Measurements from ENCODE around the gene CDH5. TPM values are rescaled to one million over a fixed set of nuclear protein-coding genes. Genes with fewer than 3 reads are reported as not detected.

Gene CDH5
- total and polyA plus RNA-seq, 2 of the 4 experiments (the other 2 are of a cell fraction) = not detected

DNA sequence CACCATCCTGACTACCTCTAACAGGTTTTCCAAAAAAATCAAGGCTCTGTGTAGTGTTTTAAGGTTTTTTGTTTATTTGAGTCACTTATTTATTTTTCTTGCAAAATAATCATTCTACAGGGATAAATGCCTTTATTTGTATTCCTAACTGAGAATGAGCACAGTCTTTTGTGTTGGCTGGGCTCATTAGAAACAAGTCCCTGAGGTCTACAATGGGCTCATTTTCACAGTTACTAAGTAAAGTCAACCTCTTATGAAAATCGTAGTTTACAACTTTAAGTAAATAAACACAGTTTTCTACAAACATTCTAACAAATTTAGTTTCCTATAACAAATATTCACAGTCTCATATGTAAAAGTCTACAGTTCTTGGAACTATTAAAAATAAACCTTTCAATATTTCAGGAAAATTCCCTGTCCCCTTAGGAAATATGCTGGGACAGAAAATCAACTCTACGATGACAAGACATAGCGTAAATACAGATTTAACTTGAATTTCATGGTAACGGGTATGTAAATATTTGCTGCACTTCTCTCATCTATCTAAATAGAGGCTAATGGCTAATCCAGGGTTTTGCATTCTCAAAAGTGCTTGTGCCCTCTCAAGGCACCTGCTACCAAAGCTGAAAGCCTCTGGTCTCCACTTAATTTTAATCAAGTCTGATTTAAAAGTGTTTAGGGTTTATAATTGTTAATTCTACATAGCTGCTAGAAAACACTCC lies 31.5 kb upstream of the CDH5 start:
- intact Hi-C loops (cut with micrococcal nuclease) = no loop called here
- Histone ChIP-seq H3K14ac (replicated peaks; ENCODE audit: low read depth, low read length) (no peak overlapping the region), H4K8ac (ENCODE audit: low read depth in 2 of 2, low read length in 2 of 2) (no peak overlapping the region), H3K4me2 (ENCODE audit: low read depth, low read length) (no peak overlapping the region), H2AK9ac (replicated peaks; ENCODE audit: low read depth, low read length, poor library complexity) (no peak overlapping the region), H4K20me1 (ENCODE audit: insufficient read depth, low read length) (no peaks in the 10 kb centered on the region), H2BK5ac (ENCODE audit: low read depth, low read length, poor library complexity, severe bottlenecking) (no peak overlapping the region), H2BK20ac (ENCODE audit: low read depth, low read length) (no peak overlapping the region), H3K9ac (ENCODE audit: low read depth, low read length) (no peak overlapping the region), H3K23ac (ENCODE audit: low read depth, low read length) (no peak overlapping the region), H3K18ac (ENCODE audit: low read depth, low read length) (no peak overlapping the region), H3K4ac (ENCODE audit: low read depth, low read length) (no peak overlapping the region), H3K4me1 (ENCODE audit: control insufficient read depth, insufficient read depth, low read length) (peaks cover 4% of the 10 kb centered on the region; the same call in 1 of the 2 replicates), H2AFZ (replicated peaks; ENCODE audit: low read length, poor library complexity) (no peak overlapping the region), H2AK5ac (ENCODE audit: low read depth, low read length) (no peak overlapping the region), H2BK15ac (ENCODE audit: low read depth, low read length) (no peak overlapping the region), H4K5ac (ENCODE audit: low read depth, low read length) (no peak overlapping the region), H3K27ac (ENCODE audit: insufficient read depth, low read length) (no peak overlapping the region), H3K36me3 (ENCODE audit: control insufficient read depth, insufficient read depth, low read length) (no peaks in the 10 kb centered on the region), H3K4me3 (ENCODE audit: insufficient read depth, low read depth, low read length) (no peak overlapping the region), H2BK120ac (ENCODE audit: low read depth, low read length) (no peak overlapping the region), H3K9me3 (ENCODE audit: control insufficient read depth, insufficient read depth, low read length) (peaks cover 13% of the 10 kb centered on the region), H3K56ac (ENCODE audit: extremely low read depth, insufficient read depth, low read length) (no peak overlapping the region), H3K27me3 (ENCODE audit: control insufficient read depth, insufficient read depth, low read length) (peaks cover 43% of the 10 kb centered on the region), H3K79me1 (ENCODE audit: low read depth in 1 of 2, low read length in 2 of 2) (no peaks in the 10 kb centered on the region), H4K91ac (ENCODE audit: insufficient read depth, low read depth, low read length) (no peak overlapping the region), H3K9me1 (ENCODE audit: insufficient read depth, low read length) (no peaks in the 10 kb centered on the region)
- CTCF ChIA-PET = interaction anchor here (1.0 kb wide), 1 partner anchor 59 kb away, joined by 3 read pairs; no protein-coding TSS in a partner anchor
- TF ChIP-seq, protein P1, sequence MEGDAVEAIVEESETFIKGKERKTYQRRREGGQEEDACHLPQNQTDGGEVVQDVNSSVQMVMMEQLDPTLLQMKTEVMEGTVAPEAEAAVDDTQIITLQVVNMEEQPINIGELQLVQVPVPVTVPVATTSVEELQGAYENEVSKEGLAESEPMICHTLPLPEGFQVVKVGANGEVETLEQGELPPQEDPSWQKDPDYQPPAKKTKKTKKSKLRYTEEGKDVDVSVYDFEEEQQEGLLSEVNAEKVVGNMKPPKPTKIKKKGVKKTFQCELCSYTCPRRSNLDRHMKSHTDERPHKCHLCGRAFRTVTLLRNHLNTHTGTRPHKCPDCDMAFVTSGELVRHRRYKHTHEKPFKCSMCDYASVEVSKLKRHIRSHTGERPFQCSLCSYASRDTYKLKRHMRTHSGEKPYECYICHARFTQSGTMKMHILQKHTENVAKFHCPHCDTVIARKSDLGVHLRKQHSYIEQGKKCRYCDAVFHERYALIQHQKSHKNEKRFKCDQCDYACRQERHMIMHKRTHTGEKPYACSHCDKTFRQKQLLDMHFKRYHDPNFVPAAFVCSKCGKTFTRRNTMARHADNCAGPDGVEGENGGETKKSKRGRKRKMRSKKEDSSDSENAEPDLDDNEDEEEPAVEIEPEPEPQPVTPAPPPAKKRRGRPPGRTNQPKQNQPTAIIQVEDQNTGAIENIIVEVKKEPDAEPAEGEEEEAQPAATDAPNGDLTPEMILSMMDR (conservative IDR thresholded peaks at IDR 0.05; ENCODE audit: low read depth, low read length) = no peak
- TF ChIP-seq MAZ (IDR thresholded peaks at IDR 0.05; ENCODE audit: borderline replicate concordance, low read depth, low read length) = no peak
- TF ChIP-seq RAD21 (IDR thresholded peaks at IDR 0.05; ENCODE audit: low read length) = no peak
- no peak for TF ChIP-seq RCOR1 (IDR thresholded peaks at IDR 0.05; ENCODE audit: insufficient replicate concordance, low read length)
- TF ChIP-seq BHLHE40 (IDR thresholded peaks at IDR 0.05; ENCODE audit: low read depth, low read length) = no peak
- no peak for TF ChIP-seq SMC3 (IDR thresholded peaks at IDR 0.05; ENCODE audit: low read depth, low read length)
- no peak for TF ChIP-seq CHD1 (IDR thresholded peaks at IDR 0.05; ENCODE audit: low read depth, low read length)
- TF ChIP-seq MXI1 (IDR thresholded peaks at IDR 0.05; ENCODE audit: borderline replicate concordance, low read depth, low read length) = no peak
- TF ChIP-seq, protein P2, sequence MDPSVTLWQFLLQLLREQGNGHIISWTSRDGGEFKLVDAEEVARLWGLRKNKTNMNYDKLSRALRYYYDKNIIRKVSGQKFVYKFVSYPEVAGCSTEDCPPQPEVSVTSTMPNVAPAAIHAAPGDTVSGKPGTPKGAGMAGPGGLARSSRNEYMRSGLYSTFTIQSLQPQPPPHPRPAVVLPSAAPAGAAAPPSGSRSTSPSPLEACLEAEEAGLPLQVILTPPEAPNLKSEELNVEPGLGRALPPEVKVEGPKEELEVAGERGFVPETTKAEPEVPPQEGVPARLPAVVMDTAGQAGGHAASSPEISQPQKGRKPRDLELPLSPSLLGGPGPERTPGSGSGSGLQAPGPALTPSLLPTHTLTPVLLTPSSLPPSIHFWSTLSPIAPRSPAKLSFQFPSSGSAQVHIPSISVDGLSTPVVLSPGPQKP (IDR thresholded peaks at IDR 0.05; ENCODE audit: borderline replicate concordance, low read depth, low read length) = no peak
- TF ChIP-seq CEBPB (IDR thresholded peaks at IDR 0.05; ENCODE audit: low read depth, low read length) = no peak
- TF ChIP-seq RFX5 (IDR thresholded peaks at IDR 0.05; ENCODE audit: low read depth, low read length) = no peak
- TF ChIP-seq, protein P3, sequence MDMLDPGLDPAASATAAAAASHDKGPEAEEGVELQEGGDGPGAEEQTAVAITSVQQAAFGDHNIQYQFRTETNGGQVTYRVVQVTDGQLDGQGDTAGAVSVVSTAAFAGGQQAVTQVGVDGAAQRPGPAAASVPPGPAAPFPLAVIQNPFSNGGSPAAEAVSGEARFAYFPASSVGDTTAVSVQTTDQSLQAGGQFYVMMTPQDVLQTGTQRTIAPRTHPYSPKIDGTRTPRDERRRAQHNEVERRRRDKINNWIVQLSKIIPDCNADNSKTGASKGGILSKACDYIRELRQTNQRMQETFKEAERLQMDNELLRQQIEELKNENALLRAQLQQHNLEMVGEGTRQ (IDR thresholded peaks at IDR 0.05; ENCODE audit: low read depth, low read length) = no peak
- no peak for TF ChIP-seq POLR2A (IDR thresholded peaks at IDR 0.05; ENCODE audit: low read depth, low read length)
- TF ChIP-seq MAFK (IDR thresholded peaks at IDR 0.05; ENCODE audit: low read depth, low read length) = no peak
- DNase-seq (no peak), ATAC-seq (ENCODE audit: low read depth) (no peak)
- POLR2A ChIA-PET (ENCODE audit: unreplicated experiment) = no interaction called here
- dilution Hi-C loops (cut with HindIII; ENCODE audit: low sequenced_read_pairs, unreplicated experiment) = no loop called here
- in situ Hi-C loops (cut with MboI; ENCODE audit: low sequenced_read_pairs) = no loop called here
- BruUV-seq (replicated peaks) = no TSS peak
- no CpG with 5 or more reads among the region's 4 CpGs for WGBS, 2 experiments (ENCODE audit: extremely low coverage in 2 of 2, insufficient read length in 1 of 2)

Measured in IMR-90 (cell line).